PFSK-1 (cell line): ENCODE data around the gene PAQR4.

Experiments used
- FOXP2 ChIP-seq: optimal IDR thresholded peaks from 2 replicates; pipeline ENCODE3; 2011; ENCODE audit warnings: borderline replicate concordance, control low read depth, inconsistent platforms; ENCODE audit not compliant: insufficient read depth; ENCODE audit errors: extremely low read length, extremely low read depth
- POLR2AphosphoS5 ChIP-seq: IDR thresholded peaks from 2 replicates; pipeline ENCODE4 v1.6.1; 2012; ENCODE audit warnings: low read depth, mild to moderate bottlenecking, control low read depth, low read length, moderate library complexity
- SIN3A ChIP-seq: IDR thresholded peaks from 2 replicates; pipeline ENCODE4 v1.6.1; 2012; ENCODE audit warnings: mild to moderate bottlenecking, low read length, moderate library complexity, borderline replicate concordance; ENCODE audit not compliant: insufficient read depth
- TAF1 ChIP-seq: IDR thresholded peaks from 2 replicates; pipeline ENCODE4 v1.6.1; 2012; ENCODE audit warnings: low read length, control low read depth, borderline replicate concordance; ENCODE audit not compliant: insufficient read depth
- TF ChIP-seq, protein P1 (sequence below), 2 experiments: IDR thresholded peaks; 2 replicates each; pipeline versions ENCODE4 v1.6.1 to v1.8.0; 2011 to 2012; ENCODE audit warnings: low read depth in 2 of 2, low read length in 2 of 2, control low read depth in 1 of 2, inconsistent platforms in 1 of 2, mild to moderate bottlenecking in 1 of 2, moderate library complexity in 1 of 2; ENCODE audit not compliant: insufficient read depth in 1 of 2

The PAQR4 gene

DNA sequence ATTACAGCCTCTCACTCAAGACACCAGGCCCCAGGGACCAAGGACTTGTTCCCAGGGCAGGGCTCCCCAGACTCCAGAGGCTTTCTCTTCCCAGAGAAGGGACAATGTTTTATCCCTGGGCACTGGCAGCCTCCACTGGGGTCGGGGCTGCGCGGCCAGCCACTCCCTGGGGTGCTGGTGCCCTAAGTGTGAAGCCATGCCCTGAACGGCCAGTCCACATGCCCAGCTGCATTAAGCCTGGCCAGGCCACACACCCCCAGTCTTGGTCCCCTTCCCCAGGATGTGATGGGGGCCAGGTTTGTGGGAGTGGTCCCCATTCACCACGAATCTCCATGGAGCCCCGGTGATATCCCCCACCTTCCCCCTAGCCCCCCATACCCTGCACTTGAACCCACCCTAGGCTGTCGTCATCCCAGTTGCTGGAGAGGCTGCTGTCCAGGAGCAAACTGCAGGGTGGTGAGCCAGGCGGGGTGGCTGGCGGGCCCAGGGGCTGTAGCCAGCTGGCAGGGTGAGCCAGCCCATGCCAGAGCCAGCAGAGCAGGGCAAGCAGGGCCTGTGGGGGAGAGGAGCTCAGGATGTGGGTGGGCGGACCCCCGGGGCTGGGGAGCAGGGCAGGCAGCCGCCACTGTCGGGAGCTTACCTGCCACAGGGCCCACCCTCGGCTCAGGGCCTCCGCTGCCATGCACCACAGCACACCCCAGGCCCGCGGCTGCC, 4.6 kb downstream of the PAQR4 start:
- TF ChIP-seq POLR2AphosphoS5 = no peak
- no peak for TF ChIP-seq FOXP2
- no peak for TF ChIP-seq TAF1
- TF ChIP-seq, protein P1, sequence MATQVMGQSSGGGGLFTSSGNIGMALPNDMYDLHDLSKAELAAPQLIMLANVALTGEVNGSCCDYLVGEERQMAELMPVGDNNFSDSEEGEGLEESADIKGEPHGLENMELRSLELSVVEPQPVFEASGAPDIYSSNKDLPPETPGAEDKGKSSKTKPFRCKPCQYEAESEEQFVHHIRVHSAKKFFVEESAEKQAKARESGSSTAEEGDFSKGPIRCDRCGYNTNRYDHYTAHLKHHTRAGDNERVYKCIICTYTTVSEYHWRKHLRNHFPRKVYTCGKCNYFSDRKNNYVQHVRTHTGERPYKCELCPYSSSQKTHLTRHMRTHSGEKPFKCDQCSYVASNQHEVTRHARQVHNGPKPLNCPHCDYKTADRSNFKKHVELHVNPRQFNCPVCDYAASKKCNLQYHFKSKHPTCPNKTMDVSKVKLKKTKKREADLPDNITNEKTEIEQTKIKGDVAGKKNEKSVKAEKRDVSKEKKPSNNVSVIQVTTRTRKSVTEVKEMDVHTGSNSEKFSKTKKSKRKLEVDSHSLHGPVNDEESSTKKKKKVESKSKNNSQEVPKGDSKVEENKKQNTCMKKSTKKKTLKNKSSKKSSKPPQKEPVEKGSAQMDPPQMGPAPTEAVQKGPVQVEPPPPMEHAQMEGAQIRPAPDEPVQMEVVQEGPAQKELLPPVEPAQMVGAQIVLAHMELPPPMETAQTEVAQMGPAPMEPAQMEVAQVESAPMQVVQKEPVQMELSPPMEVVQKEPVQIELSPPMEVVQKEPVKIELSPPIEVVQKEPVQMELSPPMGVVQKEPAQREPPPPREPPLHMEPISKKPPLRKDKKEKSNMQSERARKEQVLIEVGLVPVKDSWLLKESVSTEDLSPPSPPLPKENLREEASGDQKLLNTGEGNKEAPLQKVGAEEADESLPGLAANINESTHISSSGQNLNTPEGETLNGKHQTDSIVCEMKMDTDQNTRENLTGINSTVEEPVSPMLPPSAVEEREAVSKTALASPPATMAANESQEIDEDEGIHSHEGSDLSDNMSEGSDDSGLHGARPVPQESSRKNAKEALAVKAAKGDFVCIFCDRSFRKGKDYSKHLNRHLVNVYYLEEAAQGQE (IDR thresholded peaks at IDR 0.05; ENCODE audit: insufficient read depth in 1 of 2, low read depth in 2 of 2, low read length in 2 of 2) = no peak

DNA sequence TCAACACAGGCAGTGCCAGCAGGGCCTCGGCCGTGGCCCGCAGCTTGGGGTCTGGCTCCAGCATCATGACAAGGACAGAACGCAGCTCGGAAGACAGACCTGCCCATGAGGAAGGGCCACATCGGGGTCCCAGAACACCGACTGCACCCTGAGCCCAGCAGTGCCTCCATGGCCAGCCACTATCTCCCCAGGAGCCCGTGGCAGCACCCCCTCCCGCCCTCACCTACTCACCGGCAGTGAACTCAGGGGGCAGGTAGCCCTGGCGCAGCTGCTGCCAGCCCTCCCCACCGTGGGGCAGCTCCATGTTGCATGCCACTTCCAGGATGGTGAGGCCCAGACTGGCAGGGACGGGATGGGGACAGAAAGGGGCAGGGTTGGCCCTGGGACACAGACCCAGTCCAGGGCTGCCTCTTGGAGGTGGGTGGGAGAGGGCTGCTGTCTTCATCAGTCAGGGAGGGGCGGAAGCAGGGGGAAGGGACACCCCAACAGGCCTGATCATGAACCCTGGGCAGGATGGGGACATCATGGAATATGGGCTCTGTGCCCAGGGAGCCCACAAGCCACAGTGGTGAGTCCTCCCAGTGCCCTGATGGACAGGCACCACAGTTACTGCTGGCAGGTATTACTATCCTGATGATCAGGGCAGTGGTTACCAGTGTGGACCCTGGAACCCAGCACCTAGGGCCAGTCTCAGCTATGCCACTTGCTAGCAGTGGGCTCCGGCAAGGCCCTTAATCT, 5.3 kb downstream of the PAQR4 start:
- TF ChIP-seq TAF1 (no peak), FOXP2 (no peak), POLR2AphosphoS5 (no peak; the same call in 1 of the 2 replicates), SIN3A (no peak)
- TF ChIP-seq, protein P1 (IDR thresholded peaks at IDR 0.05; ENCODE audit: insufficient read depth in 1 of 2, low read depth in 2 of 2, low read length in 2 of 2) = no peak

DNA sequence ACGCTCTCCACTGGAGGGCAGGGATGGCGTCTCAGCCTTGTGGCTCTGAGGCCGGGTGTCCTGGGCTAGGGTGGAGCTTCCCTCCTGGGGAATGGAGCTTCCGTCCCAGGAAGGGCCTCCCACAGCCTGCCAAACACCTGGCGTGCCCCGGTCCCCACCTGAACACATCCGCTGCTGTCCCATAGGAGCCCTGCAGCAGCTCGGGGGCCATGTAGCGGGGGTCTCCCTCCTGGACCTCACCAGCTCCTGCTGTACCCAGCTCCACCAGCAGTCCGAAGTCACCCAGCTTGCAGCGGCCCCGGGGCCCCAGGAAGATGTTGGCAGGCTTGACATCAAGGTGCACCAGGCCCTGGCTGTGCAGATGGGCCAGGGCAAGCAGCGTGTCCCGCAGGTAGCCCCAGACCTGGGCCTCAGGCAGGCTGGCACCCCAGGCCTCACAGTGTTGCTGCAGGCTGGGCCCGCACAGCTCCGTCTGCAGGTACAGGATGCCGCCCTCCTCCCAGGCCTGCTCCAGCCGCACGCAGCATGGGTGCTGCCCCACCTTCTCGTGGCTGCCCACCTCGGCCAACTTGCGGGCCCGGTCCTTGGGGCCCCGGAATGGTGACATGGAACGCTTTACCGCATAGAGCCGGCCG, 6.1 kb downstream of the PAQR4 start:
- TF ChIP-seq FOXP2 = no peak
- TF ChIP-seq POLR2AphosphoS5 = no peak
- no peak for TF ChIP-seq TAF1
- TF ChIP-seq, protein P1 (IDR thresholded peaks at IDR 0.05; ENCODE audit: insufficient read depth in 1 of 2, low read depth in 2 of 2, low read length in 2 of 2) = no peak
- no peak for TF ChIP-seq SIN3A

DNA sequence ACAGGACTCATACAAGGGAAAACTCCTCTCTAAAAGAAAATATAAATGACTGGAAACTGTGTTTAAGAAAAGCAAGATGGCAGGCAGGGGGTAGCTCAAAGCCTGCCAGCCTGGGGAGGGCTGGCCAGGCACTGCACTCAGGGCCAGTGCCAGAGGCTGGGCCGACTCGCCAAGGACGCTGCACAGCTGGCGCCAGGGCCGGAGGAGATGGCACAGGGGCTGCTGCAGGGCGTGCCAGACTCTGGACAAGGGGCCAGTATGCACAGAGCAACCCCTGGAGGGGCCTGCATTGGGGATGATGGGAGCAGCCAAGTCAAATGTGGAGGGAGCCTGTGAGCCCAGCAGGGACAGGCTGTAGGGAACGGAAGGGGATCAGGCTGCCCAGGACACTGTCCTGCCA, 7.1 kb downstream of the PAQR4 start:
- TF ChIP-seq FOXP2 (no peak), POLR2AphosphoS5 (no peak), SIN3A (no peak), TAF1 (no peak)
- TF ChIP-seq, protein P1 (IDR thresholded peaks at IDR 0.05; ENCODE audit: insufficient read depth in 1 of 2, low read depth in 2 of 2, low read length in 2 of 2) = no peak

DNA sequence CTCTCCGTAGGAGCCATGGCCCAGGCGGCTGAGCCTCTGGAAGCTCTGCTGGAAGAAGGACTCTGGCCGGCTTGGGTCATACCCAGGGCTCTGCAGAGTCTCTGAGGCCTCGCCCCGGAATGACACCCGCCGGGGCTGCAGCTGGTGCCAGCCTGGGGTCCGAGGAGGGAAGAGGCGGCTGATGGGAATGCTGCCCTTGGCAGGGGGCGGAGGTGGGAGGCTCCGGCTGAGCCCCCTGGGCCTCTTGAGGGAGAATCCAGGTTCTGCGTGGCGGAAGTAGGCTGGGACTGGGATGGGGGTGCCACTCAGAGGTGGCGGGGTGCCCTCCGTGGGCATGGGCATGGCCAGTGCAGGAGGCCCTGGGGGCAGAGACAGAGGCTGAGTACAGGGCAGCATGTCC, 7.5 kb downstream of the PAQR4 start:
- TF ChIP-seq TAF1 = no peak
- no peak for TF ChIP-seq SIN3A
- no peak for TF ChIP-seq POLR2AphosphoS5
- no peak for TF ChIP-seq FOXP2
